GM18907 (cell line): ENCODE measurements around the gene TMEM203.
"Not testable (repeated sequence)": the region's sequence is repeated elsewhere in the genome, so short reads cannot be mapped to it uniquely, and the experiment has no call there.

Source experiments
- ATAC-seq: cut with Tn5 transposase; IDR thresholded peaks from one replicate; pipeline ENCODE4 v1.9.1; 2021; ENCODE audit warnings: mild to moderate bottlenecking, moderate library complexity; ENCODE audit not compliant: unreplicated experiment

The TMEM203 gene

GRCh38 chr9:137242269-137243203 is 37.1 kb upstream of the TMEM203 start:
- ATAC-seq, result no peak

- peak; percentile 3 for ATAC-seq
Observed at GRCh38 chr9:137241490-137242268, 36.2 kb upstream of the TMEM203 start.

- ATAC-seq, result peak; percentile 77
Observed at GRCh38 chr9:137240841-137241489, 35.5 kb upstream of the TMEM203 start, which contains the start of gene TUBB4B. Gene TUBB4B, plus strand, starts transcription at chr9:137241287. Its CDS starts 74 bp downstream, at chr9:137241361.

GRCh38 chr9:137240318-137240840 is 34.9 kb upstream of the TMEM203 start:
- ATAC-seq, result peak; percentile 30

GRCh38 chr9:137239541-137240200 is 34.2 kb upstream of the TMEM203 start:
- ATAC-seq, result not testable (repeated sequence)

GRCh38 chr9:137237759-137238726 is 32.6 kb upstream of the TMEM203 start:
- ATAC-seq, result no peak

- ATAC-seq, result no peak
Observed at GRCh38 chr9:137236936-137237421, 31.5 kb upstream of the TMEM203 start.

- peak; percentile 23 for ATAC-seq
Observed at GRCh38 chr9:137236238-137236935, 30.9 kb upstream of the TMEM203 start.

GRCh38 chr9:137235424-137236237 is 30.2 kb upstream of the TMEM203 start:
- ATAC-seq, result no peak

GRCh38 chr9:137234758-137235423 is 29.4 kb upstream of the TMEM203 start:
- ATAC-seq, result no peak

GRCh38 chr9:137234055-137234697 is 28.7 kb upstream of the TMEM203 start:
- no peak for ATAC-seq

GRCh38 chr9:137233143-137233980 is 27.9 kb upstream of the TMEM203 start:
- ATAC-seq, result no peak

GRCh38 chr9:137232510-137232909 is 27.1 kb upstream of the TMEM203 start:
- ATAC-seq, result no peak

GRCh38 chr9:137232101-137232500 is 26.7 kb upstream of the TMEM203 start:
- ATAC-seq, result no peak

GRCh38 chr9:137231372-137232039 is 26.1 kb upstream of the TMEM203 start:
- ATAC-seq, result no peak
